Adrenal gland (tissue), 5 donors: ENCODE data around the gene EIF3M.

Experiments
- POLR2A ChIP-seq, 2 donors: fragments of 450-650 bp; IDR thresholded peaks; one replicate each; pipeline ENCODE4 v1.6.1; 2017; ENCODE audit warnings: antibody characterized with exemption in 2 of 2, mild to moderate bottlenecking in 2 of 2, moderate library complexity in 1 of 2
- TF ChIP-seq, protein P1 (sequence below), 6 experiments: fragments of 450-650 bp in 4 of 6; fragments of 200-600 bp in 2 of 6; sonication (generic) in 1 of 6; IDR thresholded peaks; 1 replicate in 5 of 6; 2 replicates in 1 of 6; pipeline versions ENCODE4 v1.5.1 to v1.8.0; 2016 to 2021; ENCODE audit warnings: antibody characterized with exemption in 6 of 6, mild to moderate bottlenecking in 2 of 6, moderate library complexity in 1 of 6
- donor health status: DM: no; HTN: no; CAD: no.

- TF ChIP-seq, protein P1, sequence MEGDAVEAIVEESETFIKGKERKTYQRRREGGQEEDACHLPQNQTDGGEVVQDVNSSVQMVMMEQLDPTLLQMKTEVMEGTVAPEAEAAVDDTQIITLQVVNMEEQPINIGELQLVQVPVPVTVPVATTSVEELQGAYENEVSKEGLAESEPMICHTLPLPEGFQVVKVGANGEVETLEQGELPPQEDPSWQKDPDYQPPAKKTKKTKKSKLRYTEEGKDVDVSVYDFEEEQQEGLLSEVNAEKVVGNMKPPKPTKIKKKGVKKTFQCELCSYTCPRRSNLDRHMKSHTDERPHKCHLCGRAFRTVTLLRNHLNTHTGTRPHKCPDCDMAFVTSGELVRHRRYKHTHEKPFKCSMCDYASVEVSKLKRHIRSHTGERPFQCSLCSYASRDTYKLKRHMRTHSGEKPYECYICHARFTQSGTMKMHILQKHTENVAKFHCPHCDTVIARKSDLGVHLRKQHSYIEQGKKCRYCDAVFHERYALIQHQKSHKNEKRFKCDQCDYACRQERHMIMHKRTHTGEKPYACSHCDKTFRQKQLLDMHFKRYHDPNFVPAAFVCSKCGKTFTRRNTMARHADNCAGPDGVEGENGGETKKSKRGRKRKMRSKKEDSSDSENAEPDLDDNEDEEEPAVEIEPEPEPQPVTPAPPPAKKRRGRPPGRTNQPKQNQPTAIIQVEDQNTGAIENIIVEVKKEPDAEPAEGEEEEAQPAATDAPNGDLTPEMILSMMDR (IDR thresholded peaks at IDR 0.05) = peak in 2 of 6 experiments; percentile 8 to 22
- TF ChIP-seq POLR2A (IDR thresholded peaks at IDR 0.05) = no peak
Observed at GRCh38 chr11:32615422-32615821, 31.8 kb downstream of the EIF3M start.
